Measurements from ENCODE around the gene SLC4A11.

Gene SLC4A11

GRCh38 chr20:3246682-3247081 is 7.7 kb upstream of the SLC4A11 start:
- no peak for DNase-seq (ENCODE audit: low read depth in 2 of 2)

GRCh38 chr20:3245711-3246110 is 6.7 kb upstream of the SLC4A11 start:
- no peak for DNase-seq (ENCODE audit: low read depth in 2 of 2)

- DNase-seq (ENCODE audit: low read depth in 2 of 2): no peak
These were observed 6.2 kb upstream of the SLC4A11 start for GRCh38 chr20:3245156-3245555.

GRCh38 chr20:3244613-3245012 is 5.6 kb upstream of the SLC4A11 start:
- no peak for DNase-seq (ENCODE audit: low read depth in 2 of 2)

- no peak for DNase-seq (ENCODE audit: low read depth in 2 of 2)
These were observed 4.8 kb upstream of the SLC4A11 start for GRCh38 chr20:3243718-3244358.

GRCh38 chr20:3242172-3242692 is 3.2 kb upstream of the SLC4A11 start:
- no peak for DNase-seq (ENCODE audit: low read depth in 2 of 2)

- no peak for DNase-seq (ENCODE audit: low read depth in 2 of 2)
These were observed 1.9 kb upstream of the SLC4A11 start for GRCh38 chr20:3240776-3241363.

- DNase-seq (ENCODE audit: low read depth in 2 of 2): no peak
These were observed 1.1 kb upstream of the SLC4A11 start for GRCh38 chr20:3239867-3240775.

- peak in 1 of 2 donors; percentile 24 for DNase-seq (ENCODE audit: low read depth in 2 of 2)
These were observed 369 bp downstream of the SLC4A11 start for GRCh38 chr20:3238616-3239025.

GRCh38 chr20:3237958-3238615 is 903 bp downstream of the SLC4A11 start:
- DNase-seq (ENCODE audit: low read depth in 2 of 2): no peak

- DNase-seq (ENCODE audit: low read depth in 2 of 2): no peak
These were observed 1.7 kb downstream of the SLC4A11 start for GRCh38 chr20:3237011-3237957.

- no peak for DNase-seq (ENCODE audit: low read depth in 2 of 2)
These were observed 3.2 kb downstream of the SLC4A11 start for GRCh38 chr20:3235666-3236324.

- DNase-seq (ENCODE audit: low read depth in 2 of 2): no peak
These were observed 4.9 kb downstream of the SLC4A11 start for GRCh38 chr20:3233991-3234498.

- no peak for DNase-seq (ENCODE audit: low read depth in 2 of 2)
These were observed 5.6 kb downstream of the SLC4A11 start for GRCh38 chr20:3233131-3233990.

- no peak for DNase-seq (ENCODE audit: low read depth in 2 of 2)
These were observed 7.0 kb downstream of the SLC4A11 start for GRCh38 chr20:3231889-3232588.

- no peak for DNase-seq (ENCODE audit: low read depth in 2 of 2)
These were observed 7.9 kb downstream of the SLC4A11 start for GRCh38 chr20:3231116-3231515.

GRCh38 chr20:3229798-3230197 is 9.2 kb downstream of the SLC4A11 start:
- DNase-seq (ENCODE audit: low read depth in 2 of 2): no peak

- no peak for DNase-seq (ENCODE audit: low read depth in 2 of 2)
These were observed 9.8 kb downstream of the SLC4A11 start for GRCh38 chr20:3229158-3229557.

GRCh38 chr20:3228750-3229032 is 10.3 kb downstream of the SLC4A11 start:
- DNase-seq (ENCODE audit: low read depth in 2 of 2): no peak

Measured in stimulated activated CD4-positive, alpha-beta T cell treated with anti-CD3 and anti-CD28 coated beads, Interleukin-1b, Interleukin-23, amount 100 ng/mL, for 4 hours (primary cell).